ENCODE measurements around the gene NR0B2.

DNA sequence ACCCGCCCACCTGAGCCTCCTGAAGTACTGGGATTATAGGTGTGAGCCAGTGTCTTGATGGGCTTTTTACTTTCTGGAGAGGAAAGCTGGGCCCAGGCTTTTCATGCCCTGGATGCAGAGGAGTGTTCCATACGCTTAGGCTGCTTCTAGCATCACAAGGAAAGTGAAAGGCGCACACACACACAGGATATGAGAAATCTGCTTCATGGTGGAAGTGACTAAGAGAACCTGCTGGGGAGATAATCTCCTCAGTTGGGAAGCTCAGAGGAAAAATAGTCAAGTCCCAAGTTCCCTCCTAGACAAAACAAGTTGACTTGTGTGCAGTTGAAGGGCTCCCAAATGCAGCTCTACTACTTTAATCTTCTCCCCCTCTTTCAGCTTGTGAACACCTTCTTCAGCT, 9.9 kb upstream of the NR0B2 start:
- TF ChIP-seq CTCF (IDR thresholded peaks at IDR 0.05) (no peak), POLR2A (IDR thresholded peaks at IDR 0.05) (no peak)

Measured in uterus (tissue), 2 donors.